Right kidney (tissue), 1 donor: ENCODE results near the gene NXPH1.
"Not testable (repeated sequence)": the region's sequence is repeated elsewhere in the genome, so short reads cannot be mapped to it uniquely, and the experiment has no call there.

ENCODE experiments used
- DNase-seq: peaks from one replicate; pipeline ENCODE4 v3.0.0-alpha.2; 2016

The NXPH1 gene

GRCh38 chr7:8724080-8724718, 290.8 kb downstream of the NXPH1 start:
- DNase-seq, result peak; percentile 1

- not testable (repeated sequence) for DNase-seq
Observed at GRCh38 chr7:8731756-8732155, 298.3 kb downstream of the NXPH1 start.

- DNase-seq, result no peak
Observed at GRCh38 chr7:8739837-8740236, 306.4 kb downstream of the NXPH1 start.

- DNase-seq, result no peak
Observed at GRCh38 chr7:8742837-8743236, 309.4 kb downstream of the NXPH1 start.

- DNase-seq, result no peak
Observed at GRCh38 chr7:8747338-8747737, 313.9 kb downstream of the NXPH1 start.

GRCh38 chr7:8751557-8752231, 318.3 kb downstream of the NXPH1 start:
- no peak for DNase-seq

- DNase-seq, result no peak
Observed at GRCh38 chr7:8753355-8753754, 319.9 kb downstream of the NXPH1 start.

- DNase-seq, result no peak
Observed at GRCh38 chr7:8761731-8762130, 328.3 kb downstream of the NXPH1 start.

- no peak for DNase-seq
Observed at GRCh38 chr7:8762803-8763202, 329.4 kb downstream of the NXPH1 start.

- DNase-seq, result no peak
Observed at GRCh38 chr7:8765374-8765773, 332.0 kb downstream of the NXPH1 start.

- no peak for DNase-seq
Observed at GRCh38 chr7:8773518-8773917, 340.1 kb downstream of the NXPH1 start.

GRCh38 chr7:8778459-8778858, 345.1 kb downstream of the NXPH1 start:
- no peak for DNase-seq

GRCh38 chr7:8781166-8781565, 347.8 kb downstream of the NXPH1 start:
- DNase-seq, result no peak

- no peak for DNase-seq
Observed at GRCh38 chr7:8783229-8783628, 349.8 kb downstream of the NXPH1 start.

GRCh38 chr7:8785081-8785480, 351.7 kb downstream of the NXPH1 start:
- DNase-seq, result no peak

GRCh38 chr7:8800986-8801385, 367.6 kb downstream of the NXPH1 start:
- DNase-seq, result no peak
